Frontal cortex (tissue), 4 donors: ENCODE measurements around the gene ADGRG6. TPM values are rescaled to one million over a fixed set of nuclear protein-coding genes. Genes with fewer than 3 reads are reported as not detected.
"Not testable (repeated sequence)": the region's sequence is repeated elsewhere in the genome, so short reads cannot be mapped to it uniquely, and the experiment has no call there.

ENCODE experiments used
- DNase-seq, 2 donors: peaks; one replicate each; pipeline ENCODE4 v3.0.0; 2012; ENCODE audit warnings: low spot score in 2 of 2
- FAIRE-seq: peaks from 2 replicates; lab custom pipeline; 2012; peaks lifted over from hg19 to GRCh38; lab: Jason Lieb, UNC
- total RNA-seq: library from RNA; depleted of rRNA; stranded (reverse); fragments of >200 nt; gene quantifications from one replicate; pipeline ENCODE4 v1.2.3, GENCODE V29; 2014
- donor health status: control.
- donor health status: control.
- donor health status: control.

Gene ADGRG6
- total RNA-seq = 9.8 TPM

GRCh38 chr6:142301651-142302391 is at the start of gene ADGRG6:
Gene ADGRG6 (plus strand): TSS chr6:142302007. CDS start chr6:142302330, 323 bp downstream.
- FAIRE-seq = no peak

GRCh38 chr6:142254513-142254912 is 47.3 kb upstream of the ADGRG6 start:
- FAIRE-seq (no peak), DNase-seq (no peak)

More at GRCh38 chr6:142301651-142302391, at the start of gene ADGRG6:
- DNase-seq = peak; percentile 17 to 36

GRCh38 chr6:142255785-142256184 is 46.0 kb upstream of the ADGRG6 start:
- DNase-seq (no peak), FAIRE-seq (no peak)

DNA sequence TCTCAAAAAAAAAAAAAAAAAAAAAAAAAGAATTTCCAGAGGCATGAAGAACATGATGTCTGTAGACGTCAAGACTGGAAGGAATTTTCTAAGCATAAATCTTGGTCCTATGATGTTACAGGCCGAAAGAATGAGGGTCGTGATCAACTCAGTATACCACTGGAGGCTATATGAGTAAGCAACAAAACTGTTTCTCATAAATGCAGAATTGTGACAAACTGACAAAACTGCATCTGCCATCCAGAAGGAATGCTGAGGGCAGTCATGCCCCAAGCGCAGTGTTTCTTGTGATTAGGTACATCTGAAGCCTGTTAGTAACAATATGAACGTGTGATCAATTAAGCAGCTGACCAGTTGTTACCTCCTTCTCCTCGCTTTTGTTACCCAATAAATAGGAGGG is 43.5 kb upstream of the ADGRG6 start:
- no peak for DNase-seq
- no peak for FAIRE-seq

- DNase-seq (no peak), FAIRE-seq (no peak)
Measured at GRCh38 chr6:142258757-142259156, 43.0 kb upstream of the ADGRG6 start.

- DNase-seq = no peak
- no peak for FAIRE-seq
Measured at GRCh38 chr6:142260748-142261147, 41.1 kb upstream of the ADGRG6 start.

GRCh38 chr6:142262231-142262630 is 39.6 kb upstream of the ADGRG6 start:
- DNase-seq (no peak), FAIRE-seq (no peak)

DNA sequence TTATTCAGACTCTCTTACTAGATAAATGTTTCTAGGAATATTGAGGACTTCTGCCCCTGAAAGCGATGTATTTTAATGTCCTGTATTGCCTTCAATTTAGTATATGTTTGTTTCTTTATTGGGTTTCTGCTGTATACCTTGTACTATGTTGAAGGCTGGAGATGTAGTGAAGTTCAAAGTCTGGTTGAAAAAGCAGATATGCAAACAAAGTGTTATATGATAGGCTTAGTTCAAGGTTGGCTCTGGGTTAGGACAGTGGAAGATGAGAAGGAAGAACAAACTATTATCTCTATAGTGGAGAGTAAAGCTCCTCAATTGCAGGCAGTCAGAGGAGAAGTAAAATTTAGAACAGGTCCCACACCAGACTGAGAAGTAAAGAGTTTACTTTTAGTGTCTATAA is 36.3 kb upstream of the ADGRG6 start:
- DNase-seq = no peak
- FAIRE-seq = no peak

- DNase-seq (no peak), FAIRE-seq (no peak)
Measured at GRCh38 chr6:142266060-142266459, 35.7 kb upstream of the ADGRG6 start.

GRCh38 chr6:142271476-142271875 is 30.3 kb upstream of the ADGRG6 start:
- no peak for DNase-seq
- FAIRE-seq = no peak

GRCh38 chr6:142274656-142275055 is 27.2 kb upstream of the ADGRG6 start:
- no peak for DNase-seq
- FAIRE-seq = no peak

GRCh38 chr6:142275236-142276006 is 26.4 kb upstream of the ADGRG6 start:
- DNase-seq (no peak), FAIRE-seq (no peak)

- DNase-seq (no peak), FAIRE-seq (no peak)
Measured at GRCh38 chr6:142276256-142276655, 25.6 kb upstream of the ADGRG6 start.

DNA sequence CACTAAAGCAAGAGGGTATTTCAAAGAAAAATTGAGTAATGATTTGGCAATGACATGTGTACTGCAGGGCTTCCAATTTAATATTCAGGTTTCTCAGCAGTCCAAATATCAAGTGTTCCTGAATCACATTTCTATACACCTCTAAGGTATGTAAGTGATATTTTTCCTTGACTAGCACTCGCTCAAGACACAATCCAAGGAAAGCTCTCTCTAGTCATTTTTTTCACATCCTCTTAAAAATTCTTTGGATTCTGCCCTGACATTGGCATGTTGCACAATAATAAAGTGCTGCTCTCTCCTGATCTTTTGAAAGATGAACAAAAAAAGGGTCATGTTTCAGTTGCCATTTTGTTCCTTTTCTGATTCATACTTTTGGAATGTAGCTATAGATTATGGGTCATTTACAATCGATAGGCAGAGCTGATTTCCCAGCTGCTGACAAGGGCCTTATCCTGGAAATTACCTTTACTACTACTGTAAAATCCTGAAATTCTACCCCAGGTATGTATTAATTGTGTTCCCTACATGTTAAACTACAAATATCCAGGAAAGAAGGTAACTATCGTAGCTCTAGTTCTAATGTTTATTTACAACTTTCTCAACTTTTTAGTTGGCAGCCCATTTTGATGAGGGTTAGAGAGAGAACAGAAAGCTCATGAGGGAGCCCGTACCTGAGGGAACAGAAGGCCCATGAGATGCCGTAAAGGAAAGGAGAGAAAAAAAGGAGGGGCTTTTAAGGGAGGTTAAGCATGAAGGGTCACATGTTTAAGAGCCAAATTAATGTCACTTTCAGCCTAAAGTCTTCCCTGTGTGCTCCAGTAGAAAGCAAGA is 22.2 kb upstream of the ADGRG6 start:
- DNase-seq = no peak
- no peak for FAIRE-seq

GRCh38 chr6:142280265-142280664 is 21.5 kb upstream of the ADGRG6 start:
- FAIRE-seq (no peak), DNase-seq (no peak)

GRCh38 chr6:142280927-142281326 is 20.9 kb upstream of the ADGRG6 start:
- FAIRE-seq = no peak
- no peak for DNase-seq

- not testable (repeated sequence) for FAIRE-seq, DNase-seq
Measured at GRCh38 chr6:142283138-142283537, 18.7 kb upstream of the ADGRG6 start.

- DNase-seq (no peak), FAIRE-seq (no peak)
Measured at GRCh38 chr6:142284419-142284818, 17.4 kb upstream of the ADGRG6 start.

- DNase-seq (no peak), FAIRE-seq (no peak)
Measured at GRCh38 chr6:142285235-142286087, 16.3 kb upstream of the ADGRG6 start.

GRCh38 chr6:142286088-142286409 is 15.8 kb upstream of the ADGRG6 start:
- FAIRE-seq = no peak

More at GRCh38 chr6:142286088-142286409, 15.8 kb upstream of the ADGRG6 start:
- DNase-seq = no peak
